Right hindlimb (tissue), 1 donor: ENCODE results near the gene MRM2.

ENCODE experiments used
- DNase-seq: peaks from one replicate; pipeline ENCODE4 v3.0.0-alpha.2; 2018

The MRM2 gene

DNA sequence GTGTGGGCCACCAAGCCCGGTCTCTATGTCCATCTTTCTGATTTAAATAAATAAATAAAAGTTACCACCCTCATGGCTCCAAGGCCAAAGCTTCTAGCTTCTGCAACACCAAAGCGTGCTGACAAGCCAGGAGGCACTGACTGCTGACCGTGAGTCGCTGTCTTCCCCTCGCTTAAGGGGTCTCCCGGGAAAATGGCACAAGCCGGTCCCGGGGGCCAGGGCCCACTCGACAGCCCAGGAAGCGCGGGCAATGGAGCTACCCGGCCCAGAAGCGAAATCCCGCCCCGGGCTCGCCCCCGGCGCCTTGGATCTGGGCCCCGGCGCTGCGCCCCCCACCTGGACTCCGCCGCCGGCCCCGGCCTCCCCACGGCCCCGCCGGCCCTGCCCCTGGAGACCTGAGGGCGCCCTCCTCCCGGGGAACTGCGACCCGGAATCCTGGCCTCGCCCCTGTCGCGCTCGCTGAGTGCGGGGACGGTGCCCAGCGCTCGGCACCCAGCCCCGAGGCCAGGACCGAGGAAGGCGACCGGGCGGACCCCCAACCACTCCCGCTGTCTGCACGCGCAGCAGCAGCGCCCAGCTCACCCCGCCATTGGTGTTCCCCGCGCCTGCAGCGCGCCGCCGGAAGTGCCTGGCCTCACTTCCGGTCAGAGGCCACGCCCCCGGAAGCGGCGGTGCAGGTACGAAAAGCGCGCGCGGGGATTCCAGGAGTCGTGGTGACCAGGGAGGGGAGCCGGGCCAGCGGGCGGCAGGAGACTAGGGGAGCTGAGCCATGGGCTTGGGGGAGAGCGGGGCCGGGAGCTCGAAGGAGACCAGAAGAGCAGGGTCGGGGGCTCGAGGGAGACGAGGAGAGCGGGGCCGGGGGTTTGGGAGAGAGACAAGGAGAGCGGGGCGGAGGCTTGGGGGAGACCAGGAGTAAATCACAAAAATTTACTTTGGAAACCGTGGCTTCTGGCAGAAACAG, at the start of gene MRM2, which contains the start of gene NUDT1:
TSS of gene MRM2 (minus strand) at position 626 of the 961 bp plus-strand sequence. CDS start at position 590, 36 bp downstream.
TSS of gene NUDT1 (plus strand) at position 647 of the 961 bp plus-strand sequence. CDS start 2,349 bp downstream, outside the sequence.
- DNase-seq, result peak; percentile 87

GRCh38 chr7:2290877-2291276, 48.9 kb upstream of the MRM2 start:
- no peak for DNase-seq

DNA sequence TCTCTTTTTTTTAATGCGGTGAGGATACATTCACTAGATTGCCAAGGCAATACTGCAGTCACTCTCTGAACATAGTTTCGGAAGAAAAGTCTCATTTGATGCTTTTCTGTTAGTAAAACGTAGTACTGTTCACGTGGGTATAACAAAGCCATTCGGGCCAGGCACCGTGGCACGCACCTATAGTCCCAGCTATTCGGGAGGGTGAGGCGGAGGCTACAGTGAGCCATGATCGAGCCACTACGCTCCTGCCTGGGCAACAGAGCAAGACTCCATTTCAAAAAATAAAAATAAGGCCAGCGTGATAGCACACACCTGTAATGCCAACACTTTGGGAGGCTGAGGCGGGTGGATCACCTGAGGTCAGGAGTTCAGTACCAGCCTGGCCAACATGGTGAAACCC, 47.6 kb upstream of the MRM2 start:
- no peak for DNase-seq

DNA sequence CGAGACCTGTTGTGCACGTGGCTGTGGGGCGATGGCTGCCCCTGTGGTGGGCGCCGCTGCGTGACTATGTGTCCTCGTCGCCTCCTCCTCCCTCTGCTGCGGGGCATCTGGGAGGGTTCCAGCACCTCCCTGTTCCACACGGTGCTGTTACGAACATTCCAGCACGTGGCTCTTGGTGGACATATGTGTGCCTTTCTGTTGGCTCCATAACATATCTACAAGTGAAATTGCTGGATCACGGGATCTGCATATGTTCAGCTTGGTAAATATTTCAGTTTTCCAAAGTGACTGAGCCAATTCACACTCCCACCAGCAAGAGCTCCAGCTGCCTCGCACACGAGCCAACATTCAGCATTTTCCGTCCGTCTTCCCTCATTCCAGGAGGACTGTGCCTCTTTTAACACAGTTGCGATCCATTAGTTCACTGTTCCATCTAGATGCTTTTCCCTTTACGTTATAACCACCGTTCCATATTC, 47.1 kb upstream of the MRM2 start:
- DNase-seq, result peak; percentile 91

DNA sequence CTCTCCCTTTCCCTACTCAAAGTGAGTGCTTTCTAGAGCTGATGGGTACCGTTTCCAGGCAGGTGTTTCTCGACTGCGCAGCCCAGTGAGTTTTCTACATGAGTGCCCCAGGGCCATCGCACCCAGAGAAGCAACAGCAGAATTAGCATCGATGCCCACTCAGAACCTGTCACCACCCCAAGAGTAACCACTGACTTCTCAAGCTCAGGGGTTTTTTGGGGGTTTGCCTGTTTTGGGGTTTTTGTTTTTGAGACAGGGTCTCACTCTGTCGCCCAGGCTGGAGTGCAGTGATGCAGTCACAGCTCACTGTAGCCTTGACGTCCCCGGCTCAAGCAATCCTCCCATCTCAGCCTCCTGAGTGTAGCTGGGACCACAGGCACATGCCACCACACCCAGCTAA, 46.5 kb upstream of the MRM2 start:
- no peak for DNase-seq

DNA sequence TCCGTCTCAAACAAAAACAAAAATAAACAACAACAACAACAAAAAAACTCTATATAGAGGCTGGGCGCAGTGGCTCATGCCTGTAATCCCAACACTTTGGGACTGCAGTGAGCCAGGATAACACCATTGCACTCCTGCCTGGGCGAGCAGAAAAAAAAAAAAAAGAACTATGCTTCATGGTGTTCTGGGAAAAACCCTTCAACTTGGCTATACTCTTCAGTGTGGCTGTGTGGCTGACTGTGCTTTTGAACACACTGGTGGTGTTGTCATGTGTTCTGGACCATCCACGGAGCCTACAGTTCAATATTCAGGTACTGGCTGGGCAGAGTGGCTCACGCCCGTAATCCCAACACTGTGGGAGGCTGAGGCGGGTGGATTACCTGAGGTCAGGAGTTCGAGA, 45.7 kb upstream of the MRM2 start:
- no peak for DNase-seq

DNA sequence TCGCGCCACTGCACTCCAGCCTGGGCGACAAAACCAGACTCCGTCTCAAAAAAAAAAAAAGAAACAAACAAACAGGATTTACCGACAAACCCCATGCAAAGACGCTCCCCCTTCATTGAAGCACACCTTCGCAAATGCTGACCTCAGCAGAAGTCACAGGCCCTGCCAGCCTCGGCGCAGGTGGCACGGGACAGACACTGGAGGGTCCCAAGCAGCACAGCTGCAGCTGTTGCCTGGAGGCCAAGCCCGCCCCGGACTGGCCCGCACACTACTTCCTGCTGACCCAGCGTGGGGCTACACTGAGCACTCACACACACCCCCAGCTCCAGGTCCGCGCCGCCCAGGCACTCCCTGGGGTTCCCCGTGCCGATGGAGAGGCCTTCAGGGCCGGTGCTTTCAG, 41.1 kb upstream of the MRM2 start:
- DNase-seq, result no peak

DNA sequence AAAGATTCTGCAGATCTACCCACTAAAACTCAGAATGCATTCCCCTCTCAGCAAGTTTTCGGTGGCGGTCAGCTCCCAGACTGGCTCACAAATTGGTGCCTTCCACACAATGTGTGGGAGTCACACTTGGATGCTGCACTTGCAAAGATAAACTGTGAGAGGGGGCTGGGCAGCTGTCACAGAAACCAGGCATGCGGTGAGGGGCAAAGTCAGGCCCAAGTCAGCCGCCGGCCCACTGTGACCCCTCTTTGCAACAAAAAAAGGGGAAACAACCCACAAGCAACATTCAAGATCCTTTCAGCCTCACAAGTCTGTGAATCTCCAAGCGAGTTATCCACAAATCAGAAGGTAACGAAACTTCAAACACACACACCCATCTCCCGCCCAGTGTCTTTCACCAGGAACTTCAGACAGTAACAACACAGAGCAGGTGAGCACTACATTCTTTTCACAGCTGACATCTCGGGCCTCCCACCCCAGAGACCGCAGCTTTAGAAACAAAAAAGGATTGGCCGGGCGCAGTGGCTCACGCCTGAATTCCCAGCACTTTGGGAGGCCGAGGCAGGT, 40.3 kb upstream of the MRM2 start:
- no peak for DNase-seq

DNA sequence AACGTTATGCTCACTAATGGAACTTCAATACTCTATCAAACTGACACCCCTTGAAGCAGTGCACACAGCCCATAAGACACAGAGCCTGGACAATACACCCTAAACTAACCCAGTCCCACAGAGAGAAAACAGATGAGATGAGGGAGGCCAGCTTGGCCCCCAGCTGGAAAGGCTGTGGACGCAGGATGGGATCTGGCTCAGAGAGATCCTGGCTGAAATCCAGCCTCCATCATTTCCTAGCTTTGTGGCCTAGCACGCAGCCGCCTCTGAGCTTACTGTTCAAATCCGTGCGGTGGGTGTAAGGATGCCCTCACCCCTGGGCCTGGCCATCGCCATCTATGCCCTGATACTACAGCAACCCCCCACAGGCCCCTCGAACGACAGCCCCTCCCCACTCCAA, 39.5 kb upstream of the MRM2 start:
- DNase-seq, result peak; percentile 80

GRCh38 chr7:2280424-2280823, 38.4 kb upstream of the MRM2 start:
- DNase-seq, result no peak

DNA sequence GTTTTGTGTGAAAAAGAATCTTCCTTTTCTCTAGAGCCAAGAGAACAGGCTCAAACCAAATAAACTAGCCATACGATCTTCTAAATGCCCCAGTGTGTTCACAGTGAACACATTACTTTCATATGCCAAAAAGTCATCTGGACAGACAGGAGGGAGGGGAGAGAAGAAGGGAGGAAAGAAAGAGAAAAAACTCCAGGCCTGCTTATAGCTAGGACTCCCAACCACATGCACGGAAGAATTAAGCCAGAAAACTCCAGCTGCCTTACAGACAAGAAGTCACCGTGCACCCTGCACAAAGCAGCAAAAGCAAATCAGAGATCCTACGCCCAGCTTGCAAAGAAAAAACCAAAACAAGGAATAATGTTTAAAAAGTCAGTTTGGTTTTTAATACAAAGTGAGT, 37.9 kb upstream of the MRM2 start:
- peak; percentile 67 for DNase-seq

- peak; percentile 9 for DNase-seq
These were observed 36.0 kb upstream of the MRM2 start for GRCh38 chr7:2278026-2278425.

DNA sequence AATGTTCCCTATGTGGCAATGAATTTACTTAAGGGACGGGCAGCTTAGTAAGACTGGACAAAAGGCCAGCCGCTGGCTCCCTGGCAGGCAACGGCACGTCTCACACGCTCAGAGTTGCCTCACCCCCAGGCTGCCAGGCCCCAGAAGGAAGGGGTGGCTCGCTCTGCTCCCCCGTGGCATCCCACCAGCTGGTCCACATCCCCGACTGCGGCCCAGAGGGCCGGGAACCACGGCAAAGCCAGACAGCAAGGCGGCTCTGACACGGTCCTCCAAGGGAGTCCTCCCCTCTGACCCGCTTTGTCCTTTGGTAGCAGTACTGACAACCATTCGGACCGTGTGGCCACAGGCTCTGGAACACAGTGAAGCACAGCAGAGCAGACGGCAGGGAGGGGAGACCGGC, 34.1 kb upstream of the MRM2 start:
- DNase-seq, result no peak

GRCh38 chr7:2275101-2275500, 33.1 kb upstream of the MRM2 start:
- no peak for DNase-seq

DNA sequence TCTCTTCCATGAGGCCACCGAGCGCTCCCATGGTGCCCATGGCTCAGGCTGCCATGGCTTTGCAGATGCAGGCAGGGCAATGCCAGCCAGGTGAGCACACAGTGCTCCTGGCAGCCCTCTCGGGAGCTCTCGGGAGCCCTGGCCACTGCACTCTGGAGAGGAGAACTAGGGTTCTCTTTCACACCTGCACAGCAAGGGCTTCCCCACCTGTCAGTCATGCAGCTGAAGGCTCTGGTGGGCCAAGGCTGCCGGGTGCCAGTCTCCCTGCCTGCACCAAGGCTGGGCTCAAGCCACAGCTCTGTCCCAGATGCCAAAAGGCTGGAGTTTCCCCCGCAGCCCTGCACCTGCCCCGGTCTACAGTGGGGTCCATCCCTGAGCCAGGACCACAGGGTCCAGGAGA, 32.7 kb upstream of the MRM2 start:
- DNase-seq, result peak; percentile 14

DNA sequence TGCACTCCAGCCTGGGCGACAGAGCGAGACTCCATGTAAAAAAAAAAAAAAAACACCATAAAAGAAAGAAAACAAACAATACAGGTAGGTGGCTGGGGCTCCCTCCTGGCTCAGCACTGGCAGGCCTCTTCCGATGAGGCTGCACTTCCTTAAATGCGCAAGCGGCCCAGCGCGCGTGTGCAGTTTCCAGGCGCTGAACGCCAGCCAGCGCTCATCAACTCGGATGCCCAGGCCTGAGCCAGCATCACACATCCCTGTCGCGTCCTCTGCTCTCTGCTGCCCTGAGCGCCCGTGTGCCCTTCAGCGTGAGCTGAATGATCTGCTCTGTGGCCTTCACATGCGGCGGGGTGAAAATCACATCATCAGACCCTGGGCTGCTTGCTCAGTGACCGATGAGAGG, 31.9 kb upstream of the MRM2 start:
- DNase-seq, result no peak

DNA sequence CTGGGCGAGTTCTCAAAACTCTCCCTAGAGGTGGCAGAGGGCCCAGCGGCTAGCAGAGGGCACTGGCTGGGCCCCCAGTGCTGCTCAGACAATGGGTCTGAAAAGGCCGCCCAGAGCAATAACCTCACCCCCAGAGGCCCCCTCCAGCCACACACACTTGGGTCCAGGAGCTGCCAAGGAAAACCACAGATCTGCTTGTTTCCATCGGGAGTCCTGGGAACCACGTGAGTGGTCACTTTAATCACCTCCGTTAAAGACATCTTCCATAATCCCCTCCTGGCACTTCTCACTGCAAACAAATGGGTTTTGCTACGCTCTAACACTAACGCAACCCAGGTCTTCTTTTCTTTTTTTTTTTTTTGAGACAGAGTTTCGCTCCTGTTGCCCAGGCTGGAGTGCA, 30.0 kb upstream of the MRM2 start:
- no peak for DNase-seq

DNA sequence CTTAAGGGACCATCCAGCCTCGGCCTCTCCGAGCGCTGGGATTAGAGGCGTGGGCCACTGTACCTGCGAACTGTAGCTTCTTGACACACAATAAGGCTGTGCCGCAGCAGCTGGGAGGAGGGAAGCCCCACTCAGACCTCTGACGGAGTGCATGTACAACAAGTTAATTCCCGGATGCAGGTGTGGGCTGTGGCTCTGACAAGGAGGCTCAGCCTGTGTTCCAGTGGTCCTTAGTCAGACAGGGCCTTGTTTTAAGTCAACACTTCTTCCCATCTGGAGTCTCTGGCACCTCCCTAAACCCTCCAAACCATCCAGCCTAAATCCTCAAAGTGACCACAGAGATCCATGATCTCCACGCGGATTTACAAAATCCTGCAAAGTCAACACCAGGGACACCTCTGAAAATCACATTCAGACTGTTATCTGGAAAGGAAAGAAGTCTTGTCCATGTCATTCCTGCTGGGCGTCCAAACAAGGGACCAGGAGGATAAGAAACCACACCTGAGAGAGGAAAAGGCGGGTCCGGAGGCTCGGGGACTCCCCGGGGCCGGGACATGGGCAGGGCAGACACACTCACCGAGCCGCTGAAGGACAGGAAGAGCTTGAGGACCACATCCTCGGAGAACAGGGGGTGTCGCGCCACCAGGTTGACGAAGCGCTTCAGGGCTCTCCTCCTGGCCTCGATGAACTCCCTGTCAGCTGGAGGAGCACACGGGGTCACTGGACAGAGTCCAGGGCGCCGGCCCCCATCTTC, 29.4 kb upstream of the MRM2 start:
- no peak for DNase-seq

GRCh38 chr7:2270495-2270894, 28.5 kb upstream of the MRM2 start:
- peak; percentile 13 for DNase-seq

- DNase-seq, result peak; percentile 11
These were observed 28.0 kb upstream of the MRM2 start for GRCh38 chr7:2269991-2270460.

GRCh38 chr7:2269089-2269990, 27.3 kb upstream of the MRM2 start:
- peak; percentile 18 for DNase-seq

- DNase-seq, result peak; percentile 9
These were observed 24.9 kb upstream of the MRM2 start for GRCh38 chr7:2266911-2267310.
